HEK293T (cell line): ENCODE data around the gene GSPT2.
"Not testable (repeated sequence)": the region's sequence is repeated elsewhere in the genome, so short reads cannot be mapped to it uniquely, and the experiment has no call there.

Experiments
- CTCF ChIA-PET: fragments of 350-600 bp; formaldehyde crosslinking; extraction: SDS; loops from one replicate; lab custom pipeline; 2021; ENCODE audit warnings: antibody characterized with exemption, inconsistent platforms; lab: Yijun Ruan, JAX
- POLR2A ChIA-PET: fragments of 350-600 bp; formaldehyde crosslinking; extraction: SDS; loops from one replicate; lab custom pipeline; 2020; ENCODE audit warnings: antibody characterized with exemption, inconsistent platforms; lab: Yijun Ruan, JAX
- DNase-seq: peaks from one replicate; pipeline ENCODE4 v3.0.0; 2012; ENCODE audit warnings: mixed read lengths; ENCODE audit errors: extremely low spot score
- ARNT ChIP-seq: fragments of 450-650 bp; IDR thresholded peaks from 2 replicates; pipeline ENCODE4 v1.6.1; 2017; ENCODE audit warnings: mild to moderate bottlenecking
- BHLHE40 ChIP-seq: fragments of 450-650 bp; IDR thresholded peaks from 2 replicates; pipeline ENCODE4 v1.6.1; 2016; ENCODE audit warnings: mild to moderate bottlenecking, moderate library complexity, borderline replicate concordance
- CTBP1 ChIP-seq: fragments of 450-650 bp; IDR thresholded peaks from 2 replicates; pipeline ENCODE4 v1.6.1; 2016; ENCODE audit warnings: borderline replicate concordance
- ELF4 ChIP-seq: fragments of 450-650 bp; IDR thresholded peaks from 2 replicates; pipeline ENCODE4 v1.6.1; 2017; ENCODE audit warnings: antibody characterized with exemption
- FOXA1 ChIP-seq: fragments of 450-650 bp; IDR thresholded peaks from 2 replicates; pipeline ENCODE4 v1.6.1; 2016; ENCODE audit warnings: mild to moderate bottlenecking
- FOXK2 ChIP-seq: fragments of 450-650 bp; IDR thresholded peaks from 2 replicates; pipeline ENCODE4 v1.6.1; 2016; ENCODE audit warnings: mild to moderate bottlenecking
- FOXM1 ChIP-seq: fragments of 450-650 bp; IDR thresholded peaks from 2 replicates; pipeline ENCODE4 v1.6.1; 2017; ENCODE audit warnings: mild to moderate bottlenecking, borderline replicate concordance
- HDGF ChIP-seq: fragments of 450-650 bp; IDR thresholded peaks from 2 replicates; pipeline ENCODE4 v1.6.1; 2017; ENCODE audit warnings: antibody characterized with exemption, borderline replicate concordance
- L3MBTL2 ChIP-seq: fragments of 450-650 bp; conservative IDR thresholded peaks from 2 replicates; pipeline ENCODE4 v1.6.1; 2016; ENCODE audit warnings: mild to moderate bottlenecking
- LEF1 ChIP-seq: fragments of 450-650 bp; IDR thresholded peaks from 2 replicates; pipeline ENCODE4 v1.6.1; 2017; ENCODE audit warnings: mild to moderate bottlenecking, borderline replicate concordance
- NFRKB ChIP-seq: fragments of 450-650 bp; IDR thresholded peaks from 2 replicates; pipeline ENCODE4 v1.6.1; 2016; ENCODE audit warnings: mild to moderate bottlenecking, moderate library complexity
- SP1 ChIP-seq: fragments of 450-650 bp; IDR thresholded peaks from 2 replicates; pipeline ENCODE4 v1.6.1; 2017
- SUZ12 ChIP-seq: fragments of 450-650 bp; IDR thresholded peaks from 2 replicates; pipeline ENCODE4 v1.6.1; 2016; ENCODE audit warnings: mild to moderate bottlenecking
- TARDBP ChIP-seq: fragments of 450-650 bp; IDR thresholded peaks from 2 replicates; pipeline ENCODE4 v1.6.1; 2016
- ZNF384 ChIP-seq: fragments of 450-650 bp; IDR thresholded peaks from 2 replicates; pipeline ENCODE4 v1.6.1; 2016
- TF ChIP-seq, protein P1 (sequence below): fragments of 450-650 bp; IDR thresholded peaks from 2 replicates; pipeline ENCODE4 v1.6.1; 2016

GSPT2 gene

DNA sequence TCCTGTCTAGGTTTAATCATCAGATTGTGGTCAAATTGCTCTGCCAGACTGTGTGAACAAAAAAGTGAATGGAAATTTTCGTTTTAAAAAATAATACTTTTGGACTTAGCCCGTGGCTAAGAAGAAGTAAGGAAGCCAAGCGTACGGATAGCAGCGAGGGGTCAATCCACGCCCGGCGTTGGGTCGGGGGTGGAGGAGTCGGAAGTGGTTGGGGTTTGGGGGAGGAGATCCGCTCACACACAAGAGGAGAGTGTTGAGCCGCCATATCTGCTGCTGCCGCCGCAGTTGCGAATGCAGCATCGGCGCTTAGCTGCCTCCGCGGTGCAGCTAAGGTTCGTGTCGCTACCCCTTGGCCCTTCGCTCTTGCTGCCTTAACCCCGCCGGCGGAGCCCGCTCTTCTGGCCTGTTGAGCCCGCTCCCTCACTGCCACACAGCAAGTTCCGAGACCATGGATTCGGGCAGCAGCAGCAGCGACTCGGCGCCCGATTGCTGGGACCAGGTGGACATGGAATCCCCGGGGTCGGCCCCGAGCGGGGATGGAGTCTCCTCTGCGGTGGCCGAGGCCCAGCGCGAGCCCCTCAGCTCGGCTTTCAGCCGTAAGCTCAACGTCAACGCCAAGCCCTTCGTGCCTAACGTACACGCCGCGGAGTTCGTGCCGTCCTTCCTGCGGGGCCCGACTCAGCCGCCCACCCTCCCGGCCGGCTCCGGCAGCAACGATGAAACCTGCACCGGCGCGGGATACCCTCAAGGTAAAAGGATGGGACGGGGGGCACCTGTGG, at the start of gene GSPT2:
TSS of gene GSPT2 (plus strand) at position 264 of the 779 bp plus-strand sequence. CDS start at position 449, 185 bp downstream.
- TF ChIP-seq L3MBTL2 (no peak), BHLHE40 (no peak), FOXM1 (no peak), TARDBP (no peak), SUZ12 (no peak), HDGF (no peak), CTBP1 (no peak), FOXA1 (no peak), LEF1 (no peak), ZNF384 (no peak), SP1 (no peak), ARNT (no peak), FOXK2 (no peak)
- TF ChIP-seq, protein P1, sequence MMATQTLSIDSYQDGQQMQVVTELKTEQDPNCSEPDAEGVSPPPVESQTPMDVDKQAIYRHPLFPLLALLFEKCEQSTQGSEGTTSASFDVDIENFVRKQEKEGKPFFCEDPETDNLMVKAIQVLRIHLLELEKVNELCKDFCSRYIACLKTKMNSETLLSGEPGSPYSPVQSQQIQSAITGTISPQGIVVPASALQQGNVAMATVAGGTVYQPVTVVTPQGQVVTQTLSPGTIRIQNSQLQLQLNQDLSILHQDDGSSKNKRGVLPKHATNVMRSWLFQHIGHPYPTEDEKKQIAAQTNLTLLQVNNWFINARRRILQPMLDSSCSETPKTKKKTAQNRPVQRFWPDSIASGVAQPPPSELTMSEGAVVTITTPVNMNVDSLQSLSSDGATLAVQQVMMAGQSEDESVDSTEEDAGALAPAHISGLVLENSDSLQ = no peak
- peak; percentile 10 for DNase-seq
- ChIA-PET POLR2A (no interaction called here), CTCF (no interaction called here)

DNA sequence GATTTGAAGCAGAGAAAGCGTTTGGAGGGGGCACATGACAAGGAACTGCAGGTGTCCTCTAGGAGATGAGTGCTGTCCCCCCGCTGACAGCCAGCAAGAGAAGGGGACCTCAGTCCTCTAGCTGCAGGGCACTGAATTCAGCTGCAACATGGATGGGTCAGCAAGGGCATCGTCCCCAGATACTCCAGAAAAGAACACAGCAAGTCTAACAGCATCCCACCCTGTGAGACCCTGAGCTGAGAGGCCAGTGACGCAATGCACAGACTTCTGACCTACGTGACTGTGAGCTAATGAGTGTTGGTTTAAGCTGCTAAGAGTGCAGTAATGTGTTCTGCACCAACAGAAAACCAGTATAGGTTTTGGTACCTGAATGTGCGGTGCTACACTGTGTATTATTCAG, 49.0 kb upstream of the GSPT2 start:
- TF ChIP-seq SP1 (no peak), CTBP1 (no peak), ARNT (no peak), FOXA1 (no peak), FOXK2 (no peak), LEF1 (no peak), NFRKB (no peak), TARDBP (no peak), ELF4 (no peak), SUZ12 (no peak), L3MBTL2 (no peak), FOXM1 (no peak), BHLHE40 (no peak), ZNF384 (no peak), HDGF (no peak)
- TF ChIP-seq, protein P1 = no peak
- CTCF ChIA-PET = no interaction called here
- POLR2A ChIA-PET = no interaction called here
- DNase-seq = no peak

DNA sequence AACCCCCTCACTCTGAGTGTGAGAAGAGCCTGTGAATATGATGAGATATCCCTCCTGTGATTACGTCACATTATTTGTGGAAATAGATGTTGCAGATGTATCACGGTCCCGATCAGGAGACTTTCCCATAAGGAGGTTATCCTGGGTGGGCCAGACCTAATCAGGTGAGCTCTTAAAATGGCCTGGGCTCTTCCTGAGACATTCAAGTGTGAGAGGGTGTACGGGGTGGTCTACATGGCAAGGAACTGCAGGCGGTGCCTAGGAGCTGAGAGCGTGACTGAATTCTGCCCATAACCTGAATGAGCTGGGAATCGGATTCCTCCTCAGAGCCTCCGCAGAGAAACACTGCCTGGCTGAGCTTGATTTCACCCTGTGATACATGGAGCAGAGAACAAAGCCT, 45.8 kb upstream of the GSPT2 start:
- ChIA-PET CTCF (no interaction called here), POLR2A (no interaction called here)
- TF ChIP-seq ELF4 (no peak), FOXM1 (no peak), L3MBTL2 (no peak), NFRKB (no peak), LEF1 (no peak), ARNT (no peak), SP1 (no peak), FOXK2 (no peak)
- no peak for DNase-seq

DNA sequence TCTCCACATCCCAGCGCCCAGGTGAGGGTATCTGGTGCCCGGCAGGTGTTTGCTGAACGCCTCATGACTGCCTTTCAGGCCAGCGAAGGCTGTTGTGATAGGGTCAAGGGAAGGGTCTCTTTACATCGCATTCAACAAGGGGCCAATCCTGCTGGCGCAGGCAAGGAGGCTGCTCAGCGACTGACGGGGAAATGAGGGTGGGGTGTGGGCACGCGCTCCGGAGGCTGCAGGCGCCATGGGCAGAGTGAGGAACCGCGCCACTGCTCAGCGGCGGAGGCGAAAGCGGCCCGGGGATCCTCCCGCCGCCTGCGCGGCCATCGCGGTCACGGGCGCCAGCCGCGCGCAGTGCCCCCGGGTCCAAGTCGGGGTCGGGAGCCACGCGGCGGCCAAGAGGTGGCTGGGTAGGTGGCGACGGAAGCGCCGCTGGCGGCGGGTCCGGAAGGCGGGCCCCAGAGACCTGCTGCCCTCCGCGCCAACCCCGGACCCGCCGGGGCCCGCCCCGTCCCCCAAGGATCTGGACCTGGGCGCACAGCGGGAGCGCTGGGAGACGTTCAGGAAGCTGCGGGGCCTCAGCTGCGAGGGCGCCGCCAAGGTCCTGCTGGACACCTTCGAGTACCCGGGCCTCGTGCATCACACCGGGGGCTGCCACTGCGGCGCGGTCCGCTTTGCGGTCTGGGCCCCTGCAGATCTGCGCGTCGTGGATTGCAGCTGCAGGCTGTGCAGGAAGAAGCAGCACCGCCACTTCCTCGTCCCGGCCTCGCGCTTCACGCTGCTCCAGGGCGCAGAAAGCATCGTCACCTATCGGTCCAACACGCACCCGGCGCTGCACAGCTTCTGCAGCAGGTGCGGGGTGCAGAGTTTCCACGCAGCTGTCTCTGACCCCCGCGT, 32.7 kb upstream of the GSPT2 start, which contains the start of gene CENPVL1:
TSS of gene CENPVL1 (plus strand) at position 236 of the 888 bp plus-strand sequence. CDS start at position 236, 0 bp downstream.
- CTCF ChIA-PET, DNase-seq: not testable (repeated sequence)

DNA sequence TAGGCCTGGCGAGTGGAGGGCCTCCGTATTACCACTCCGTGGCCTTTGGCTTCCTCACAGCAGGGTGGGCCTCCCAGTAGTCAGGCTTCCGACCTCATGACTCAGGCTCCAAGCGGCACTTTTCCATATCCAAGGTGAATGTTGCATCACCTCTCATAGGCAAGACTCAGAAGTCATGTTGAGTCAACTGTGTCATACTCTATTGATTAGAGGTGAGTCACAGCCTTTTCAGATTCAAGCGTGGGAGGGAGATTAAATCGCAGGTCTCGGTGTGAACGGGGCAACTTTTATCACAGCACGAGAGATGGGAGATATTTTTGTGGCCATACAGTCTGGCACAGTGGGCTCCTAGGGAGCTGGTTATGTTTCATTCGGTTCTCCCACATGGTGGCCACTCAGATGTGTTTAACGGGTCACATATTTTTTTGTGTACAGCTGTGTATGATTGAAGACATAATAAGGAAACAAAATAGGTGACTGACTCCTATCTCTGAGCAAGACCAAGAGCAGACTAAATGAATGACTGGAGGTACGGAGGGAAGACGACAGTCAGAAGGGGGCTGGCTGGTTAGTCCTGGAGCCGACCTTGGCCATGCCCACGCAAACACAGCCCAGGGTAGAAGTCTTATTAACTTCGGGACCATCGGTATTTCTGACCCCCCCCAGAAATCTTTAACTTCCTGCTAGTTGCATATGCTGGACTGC, 30.1 kb upstream of the GSPT2 start:
- POLR2A ChIA-PET = not testable (repeated sequence)

More for the DNA sequence above, 32.7 kb upstream of the GSPT2 start, which contains the start of gene CENPVL1:
- POLR2A ChIA-PET = not testable (repeated sequence)

DNA sequence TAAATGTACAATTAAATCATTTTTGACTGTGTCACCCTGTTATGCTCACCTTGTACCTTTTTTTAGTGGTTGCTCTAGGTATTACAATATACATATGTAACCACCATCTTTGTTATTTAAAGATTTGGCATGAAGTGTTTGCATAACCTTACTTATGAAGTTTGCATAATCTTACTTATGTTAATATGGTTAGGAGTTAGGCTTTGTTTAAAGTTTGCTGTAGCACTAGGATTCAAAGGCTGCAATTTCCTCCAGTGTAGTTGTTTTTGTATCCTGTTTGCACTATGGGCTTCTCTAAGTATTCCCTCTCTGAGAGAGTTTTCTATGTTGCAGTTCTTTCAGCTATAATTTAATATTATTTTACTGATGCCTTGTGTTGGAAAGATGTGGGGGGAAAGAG, 15.0 kb upstream of the GSPT2 start:
- POLR2A ChIA-PET = no interaction called here
- no peak for DNase-seq
- CTCF ChIA-PET = no interaction called here
- TF ChIP-seq FOXA1 (no peak), TARDBP (no peak), SP1 (no peak), BHLHE40 (no peak), CTBP1 (no peak), FOXK2 (no peak), ARNT (no peak)

More for the DNA sequence above, 30.1 kb upstream of the GSPT2 start:
- DNase-seq, CTCF ChIA-PET: not testable (repeated sequence)
